RWPE2 (cell line): ENCODE measurements around the gene SLC38A8.

Experiments
- ATAC-seq: fragments of 200-7000 bp; cut with Tn5 transposase; 3 replicates; pipeline ENCODE4 v1.9.1; 2021; ENCODE audit warnings: low read depth
- DNase-seq: peaks from one replicate; pipeline ENCODE4 v3.0.0-alpha.2; 2020; ENCODE audit warnings: low spot score
- H3K27ac ChIP-seq: fragments of 450-650 bp; 2 replicates; pipeline ENCODE4 v1.5.1; 2017; ENCODE audit warnings: mild to moderate bottlenecking; ENCODE audit not compliant: poor library complexity, severe bottlenecking
- H3K27me3 ChIP-seq: fragments of 250-450 bp; sonication (Bioruptor Pico); 2 replicates; pipeline ENCODE4 v1.5.1; 2021; ENCODE audit warnings: mild to moderate bottlenecking, moderate library complexity; ENCODE audit not compliant: insufficient read depth, poor library complexity, severe bottlenecking
- H3K36me3 ChIP-seq: fragments of 250-450 bp; sonication (Bioruptor Pico); 2 replicates; pipeline ENCODE4 v1.5.1; 2020; ENCODE audit warnings: low read depth, mild to moderate bottlenecking, moderate library complexity
- H3K4me1 ChIP-seq: fragments of 250-450 bp; sonication (Bioruptor Pico); 2 replicates; pipeline ENCODE4 v1.5.1; 2021; ENCODE audit warnings: mild to moderate bottlenecking, moderate library complexity; ENCODE audit not compliant: insufficient read depth, poor library complexity, severe bottlenecking
- H3K4me3 ChIP-seq: fragments of 250-450 bp; sonication (Bioruptor Pico); 2 replicates; pipeline ENCODE4 v1.5.1; 2021; ENCODE audit warnings: mild to moderate bottlenecking, moderate library complexity; ENCODE audit not compliant: severe bottlenecking
- H3K9me3 ChIP-seq: fragments of 250-450 bp; sonication (Bioruptor Pico); 2 replicates; pipeline ENCODE4 v1.5.1; 2021; ENCODE audit warnings: mild to moderate bottlenecking, moderate library complexity; ENCODE audit not compliant: severe bottlenecking
- TF ChIP-seq, protein P1 (sequence below): fragments of 450-650 bp; IDR thresholded peaks from one replicate; pipeline ENCODE4 v1.5.1; 2017; ENCODE audit warnings: mild to moderate bottlenecking, moderate library complexity; ENCODE audit not compliant: poor library complexity, severe bottlenecking

The SLC38A8 gene

DNA sequence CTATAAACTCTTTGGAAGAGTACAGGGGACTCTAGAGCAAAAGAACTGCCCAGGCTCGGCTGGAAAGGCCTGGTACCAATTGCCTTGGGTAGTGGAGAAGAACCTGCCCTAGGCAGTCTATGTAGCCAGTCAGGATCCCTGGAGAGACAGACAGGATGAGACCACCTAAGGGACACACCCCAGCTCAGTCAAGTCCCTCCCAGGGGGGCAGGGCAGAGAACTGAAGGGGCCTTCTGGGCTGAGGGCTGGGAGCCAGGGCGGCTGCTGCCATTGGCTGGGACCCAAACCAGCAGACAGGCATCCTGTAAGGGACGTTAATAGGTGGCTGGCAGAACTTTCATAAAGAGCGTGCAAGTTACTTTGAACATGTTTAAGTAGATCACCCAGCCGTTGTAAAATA is 12.8 kb upstream of the SLC38A8 start:
- Histone ChIP-seq H3K27me3 (no peaks in the 10 kb centered on the region), H3K27ac (no peak overlapping the region), H3K4me1 (no peaks in the 10 kb centered on the region), H3K4me3 (no peak overlapping the region), H3K9me3 (no peaks in the 10 kb centered on the region), H3K36me3 (peaks cover 64% of the 10 kb centered on the region)
- ATAC-seq (no peak), DNase-seq (no peak)
- TF ChIP-seq, protein P1, sequence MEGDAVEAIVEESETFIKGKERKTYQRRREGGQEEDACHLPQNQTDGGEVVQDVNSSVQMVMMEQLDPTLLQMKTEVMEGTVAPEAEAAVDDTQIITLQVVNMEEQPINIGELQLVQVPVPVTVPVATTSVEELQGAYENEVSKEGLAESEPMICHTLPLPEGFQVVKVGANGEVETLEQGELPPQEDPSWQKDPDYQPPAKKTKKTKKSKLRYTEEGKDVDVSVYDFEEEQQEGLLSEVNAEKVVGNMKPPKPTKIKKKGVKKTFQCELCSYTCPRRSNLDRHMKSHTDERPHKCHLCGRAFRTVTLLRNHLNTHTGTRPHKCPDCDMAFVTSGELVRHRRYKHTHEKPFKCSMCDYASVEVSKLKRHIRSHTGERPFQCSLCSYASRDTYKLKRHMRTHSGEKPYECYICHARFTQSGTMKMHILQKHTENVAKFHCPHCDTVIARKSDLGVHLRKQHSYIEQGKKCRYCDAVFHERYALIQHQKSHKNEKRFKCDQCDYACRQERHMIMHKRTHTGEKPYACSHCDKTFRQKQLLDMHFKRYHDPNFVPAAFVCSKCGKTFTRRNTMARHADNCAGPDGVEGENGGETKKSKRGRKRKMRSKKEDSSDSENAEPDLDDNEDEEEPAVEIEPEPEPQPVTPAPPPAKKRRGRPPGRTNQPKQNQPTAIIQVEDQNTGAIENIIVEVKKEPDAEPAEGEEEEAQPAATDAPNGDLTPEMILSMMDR: no peak

DNA sequence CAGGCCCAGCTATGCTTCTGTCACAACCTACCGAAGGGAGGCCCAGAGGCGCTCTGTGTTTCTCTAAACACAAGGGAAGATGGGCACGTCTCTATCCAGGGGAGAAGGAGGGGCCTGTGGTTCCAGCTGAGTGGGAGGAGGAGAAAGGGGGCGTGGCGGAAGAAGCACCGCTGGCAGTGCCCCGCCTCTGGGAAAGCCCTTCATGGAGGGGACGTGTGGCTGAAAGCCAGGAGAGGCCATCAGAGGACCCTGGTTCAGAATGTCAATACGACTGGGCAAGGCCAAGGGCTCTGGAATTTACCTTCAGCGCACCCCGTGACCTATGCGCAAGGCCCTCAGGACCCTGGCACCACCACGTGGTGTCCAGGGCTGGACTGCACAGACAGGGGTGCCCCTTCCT is 12.3 kb upstream of the SLC38A8 start:
- no peak for DNase-seq
- no peaks in the 10 kb centered on the region for H3K27me3 ChIP-seq
- ATAC-seq: no peak
- H3K27ac ChIP-seq: no peak overlapping the region
- peaks cover 59% of the 10 kb centered on the region for H3K36me3 ChIP-seq
- TF ChIP-seq, protein P1: no peak
- H3K4me3 ChIP-seq: no peak overlapping the region
- H3K4me1 ChIP-seq: no peaks in the 10 kb centered on the region
- H3K9me3 ChIP-seq: no peaks in the 10 kb centered on the region

DNA sequence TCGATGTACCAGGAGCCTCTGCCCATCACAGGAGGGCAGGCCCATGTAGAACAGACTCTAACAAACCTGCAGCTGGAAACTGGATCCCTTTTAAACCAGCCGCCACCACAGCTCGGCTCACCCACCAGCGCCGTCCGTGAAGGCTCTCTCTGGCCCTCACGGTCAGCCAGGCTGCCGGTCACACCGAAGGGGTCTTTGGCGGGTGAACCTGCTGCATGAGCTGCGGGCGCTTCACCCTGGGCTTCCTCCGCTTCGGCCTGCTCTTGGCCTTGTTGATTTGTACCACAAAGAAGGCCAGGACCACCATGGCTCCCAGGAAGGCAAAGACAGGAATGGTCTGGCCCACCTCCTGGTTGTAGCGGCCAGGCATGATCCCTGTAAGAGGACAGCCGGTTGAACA is 11.7 kb upstream of the SLC38A8 start:
- Histone ChIP-seq H3K9me3 (no peaks in the 10 kb centered on the region), H3K4me3 (no peak overlapping the region), H3K4me1 (no peaks in the 10 kb centered on the region), H3K27me3 (no peaks in the 10 kb centered on the region), H3K36me3 (peaks cover 53% of the 10 kb centered on the region), H3K27ac (no peak overlapping the region)
- TF ChIP-seq, protein P1: no peak
- DNase-seq (no peak), ATAC-seq (no peak)

DNA sequence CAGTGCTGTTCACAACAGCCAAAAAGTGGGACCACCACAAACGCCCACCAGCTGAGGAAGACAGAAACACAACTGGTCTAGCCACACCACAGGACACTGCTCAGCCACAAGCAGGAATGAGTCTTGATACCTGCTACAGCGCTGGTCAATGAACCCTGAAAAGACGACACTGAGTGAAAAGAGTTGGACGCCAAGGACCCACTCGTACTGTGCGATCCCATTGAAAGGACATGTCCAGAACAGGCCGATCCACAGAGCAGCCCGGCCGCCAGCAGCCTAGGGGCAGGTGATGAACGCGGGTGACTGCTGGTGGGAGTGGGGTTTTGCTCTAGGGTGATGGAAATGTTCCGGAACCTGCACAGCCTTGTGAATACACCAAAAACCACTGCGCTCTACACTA is 10.6 kb upstream of the SLC38A8 start:
- no peak for DNase-seq
- Histone ChIP-seq H3K9me3 (no peaks in the 10 kb centered on the region), H3K27ac (no peak overlapping the region), H3K4me1 (no peaks in the 10 kb centered on the region), H3K27me3 (no peaks in the 10 kb centered on the region), H3K4me3 (no peak overlapping the region), H3K36me3 (peaks cover 42% of the 10 kb centered on the region)
- TF ChIP-seq, protein P1: no peak
- ATAC-seq: no peak

DNA sequence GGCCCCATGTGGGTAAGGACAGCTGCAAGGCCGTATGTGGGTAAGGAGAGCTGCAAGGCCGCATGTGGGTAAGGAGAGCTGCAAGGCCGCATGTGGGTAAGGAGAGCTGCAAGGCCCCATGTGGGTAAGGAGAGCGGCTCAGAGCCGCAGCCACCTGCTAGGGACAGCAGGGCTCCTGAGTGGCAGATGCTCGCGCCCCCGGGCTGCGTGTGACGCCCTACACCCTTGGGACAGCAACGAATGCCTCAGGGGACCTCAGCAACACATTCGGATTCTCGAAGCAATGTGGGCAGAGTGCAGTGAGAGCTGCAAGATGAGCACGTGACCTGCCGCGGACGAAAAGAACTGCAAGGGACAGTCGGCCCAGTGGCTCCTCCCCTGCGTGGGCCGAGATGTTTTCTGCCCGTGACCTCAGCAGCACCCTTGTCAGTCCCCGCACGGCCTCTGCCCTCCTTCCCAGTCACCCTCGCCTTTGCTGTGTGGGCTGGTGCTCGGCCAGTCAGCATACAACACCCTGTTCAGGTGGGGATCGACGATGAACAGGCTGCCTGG is 9.6 kb upstream of the SLC38A8 start:
- Histone ChIP-seq H3K9me3 (no peaks in the 10 kb centered on the region), H3K4me3 (no peak overlapping the region), H3K4me1 (no peaks in the 10 kb centered on the region), H3K27ac (no peak overlapping the region), H3K36me3 (peaks cover 31% of the 10 kb centered on the region), H3K27me3 (no peaks in the 10 kb centered on the region)
- TF ChIP-seq, protein P1: no peak
- no peak for DNase-seq
- ATAC-seq: no peak
